CD4-positive, alpha-beta T cell treated with Interferon gamma for 1 hour (primary cell): ENCODE results near the gene ZNF521.

Source experiments
- DNase-seq: peaks from one replicate; pipeline ENCODE4 v3.0.0-alpha.2; 2020

The ZNF521 gene

DNA sequence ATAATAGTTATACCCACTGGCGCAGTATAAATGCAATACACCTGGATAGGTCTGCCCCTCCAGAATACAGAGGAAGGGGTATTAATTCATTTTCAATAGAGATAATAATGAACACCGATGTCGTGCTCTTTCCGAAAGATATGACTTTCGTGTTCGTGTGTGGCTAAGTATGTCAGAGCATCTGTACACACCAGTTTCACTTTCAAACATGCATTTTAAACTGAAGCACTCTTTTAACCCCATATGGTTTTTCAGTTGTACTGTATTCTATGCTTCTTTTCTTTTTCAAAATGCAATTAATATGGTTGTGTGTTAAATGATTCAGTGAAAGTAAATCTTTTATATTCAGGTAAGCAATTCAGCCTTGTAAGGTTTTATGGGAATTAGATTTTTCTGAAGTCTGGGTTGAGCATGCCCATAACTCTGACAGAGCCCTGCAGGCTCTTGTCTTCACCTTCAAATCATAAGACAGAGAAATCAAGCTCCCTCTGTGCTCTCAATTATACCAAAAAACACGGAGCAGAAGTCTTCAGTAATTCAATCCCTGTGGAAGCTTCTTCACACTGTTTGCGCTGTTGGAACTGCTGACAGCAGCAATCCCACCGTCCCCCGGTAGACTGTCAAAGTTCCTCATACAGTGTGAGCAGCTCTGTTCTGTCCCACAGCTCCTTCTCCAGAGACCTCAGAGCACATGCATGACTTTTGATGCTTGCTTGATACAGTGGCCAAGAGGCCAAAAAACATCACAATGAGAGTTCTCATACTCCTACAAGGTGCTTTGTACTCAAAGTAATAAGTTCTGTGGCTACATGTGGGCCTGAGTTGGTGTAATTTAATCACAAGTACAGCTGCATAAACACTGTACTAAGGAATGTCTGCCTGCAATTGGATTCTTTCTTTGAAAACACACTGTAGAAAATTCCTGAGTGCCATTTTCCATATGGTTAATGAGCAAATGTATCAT lies 186.8 kb downstream of the ZNF521 start:
- no peak for DNase-seq

DNA sequence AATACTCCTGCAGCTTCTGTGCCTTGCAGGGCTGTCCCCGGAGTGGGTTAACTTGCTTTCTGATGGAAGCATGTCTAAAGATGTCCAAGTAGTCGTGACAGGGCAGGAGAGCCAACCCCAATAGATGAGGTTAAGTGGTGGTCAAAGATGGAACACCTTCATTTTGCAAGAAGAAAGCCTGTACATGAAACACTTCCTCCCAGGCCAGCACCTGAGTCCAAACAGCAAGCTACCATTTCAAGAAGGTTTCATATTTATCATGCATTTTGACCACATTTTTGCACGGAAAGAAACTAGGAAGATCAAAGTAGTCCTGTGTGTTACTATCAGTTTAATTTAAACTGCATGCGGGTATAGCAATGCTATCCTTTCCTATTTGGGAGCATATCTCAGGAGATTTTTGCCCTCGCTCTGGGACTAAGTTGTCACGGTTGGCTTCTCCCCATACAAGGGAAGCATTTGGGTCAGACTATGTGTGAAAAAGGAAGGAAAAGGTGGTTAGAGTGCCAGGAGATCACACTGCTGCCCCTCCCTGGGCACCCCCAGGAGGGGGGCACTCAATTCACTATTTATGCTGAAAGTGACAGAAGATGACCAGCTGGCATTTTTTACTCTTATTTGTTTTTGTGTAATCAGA lies 187.6 kb downstream of the ZNF521 start:
- no peak for DNase-seq

DNA sequence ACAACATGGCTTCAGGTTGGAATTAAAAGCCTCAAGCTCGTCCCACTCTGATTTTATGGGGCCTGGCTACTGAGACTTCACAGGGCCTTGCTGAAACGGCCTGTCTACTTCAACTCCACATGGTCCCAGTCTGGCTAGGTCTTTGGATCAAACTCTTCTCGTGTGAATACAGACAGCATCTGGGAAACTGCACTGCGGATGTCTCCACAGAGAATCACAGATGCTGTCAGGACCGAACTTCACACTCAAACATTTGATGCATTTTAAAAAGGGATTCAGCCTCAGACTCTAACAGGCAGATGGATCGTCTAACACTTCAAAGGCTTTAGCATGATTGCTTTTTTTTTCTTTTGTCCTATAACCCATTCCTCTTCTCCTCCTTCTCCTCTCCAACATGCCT lies 198.5 kb downstream of the ZNF521 start:
- no peak for DNase-seq

DNA sequence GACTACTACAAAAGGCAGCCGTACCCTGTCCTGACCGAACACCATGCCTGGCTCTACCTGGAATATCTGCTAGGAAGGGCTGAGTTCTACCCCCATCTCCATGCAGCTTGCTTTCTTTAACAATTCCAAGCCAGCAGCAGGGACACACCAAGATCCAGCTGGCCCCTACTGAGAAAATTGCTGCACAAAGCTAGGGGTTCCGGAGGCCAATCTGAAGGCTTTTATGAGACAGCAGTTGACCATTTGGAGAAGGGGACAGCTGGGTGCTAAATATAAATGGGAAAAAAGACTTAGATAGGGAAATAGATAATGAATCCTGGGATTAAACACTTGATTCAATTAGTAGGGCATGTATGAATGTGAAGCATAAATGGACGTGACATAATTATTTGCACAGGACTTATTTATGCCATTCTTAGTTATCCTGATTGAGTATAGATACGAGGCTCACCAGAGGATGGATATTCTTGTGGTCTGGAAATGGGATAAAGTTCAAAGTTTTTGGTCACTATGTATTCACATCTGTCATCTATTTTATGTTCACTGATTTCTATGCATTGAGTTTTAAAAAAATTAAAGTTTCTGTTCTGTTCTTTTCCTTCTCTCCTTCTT lies 204.0 kb downstream of the ZNF521 start:
- DNase-seq: no peak

DNA sequence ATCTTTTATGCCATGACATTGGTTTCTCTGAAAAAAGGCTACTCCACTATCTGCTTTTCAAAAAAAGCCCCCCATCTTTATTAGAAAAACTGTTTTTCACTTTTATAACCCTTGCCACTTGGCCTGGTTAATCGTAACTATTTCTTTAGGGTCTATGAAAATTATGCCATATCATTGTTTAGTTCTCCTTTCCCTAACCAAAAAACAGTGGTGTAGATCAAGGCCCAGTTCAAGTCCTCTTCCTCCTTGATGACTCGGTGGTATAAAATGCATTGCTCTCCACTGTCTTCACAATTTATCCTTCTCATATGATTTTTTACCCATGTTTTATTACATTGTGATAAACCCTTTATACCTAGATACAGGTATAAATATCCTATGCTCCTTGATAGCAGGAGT lies 205.5 kb downstream of the ZNF521 start:
- no peak for DNase-seq

DNA sequence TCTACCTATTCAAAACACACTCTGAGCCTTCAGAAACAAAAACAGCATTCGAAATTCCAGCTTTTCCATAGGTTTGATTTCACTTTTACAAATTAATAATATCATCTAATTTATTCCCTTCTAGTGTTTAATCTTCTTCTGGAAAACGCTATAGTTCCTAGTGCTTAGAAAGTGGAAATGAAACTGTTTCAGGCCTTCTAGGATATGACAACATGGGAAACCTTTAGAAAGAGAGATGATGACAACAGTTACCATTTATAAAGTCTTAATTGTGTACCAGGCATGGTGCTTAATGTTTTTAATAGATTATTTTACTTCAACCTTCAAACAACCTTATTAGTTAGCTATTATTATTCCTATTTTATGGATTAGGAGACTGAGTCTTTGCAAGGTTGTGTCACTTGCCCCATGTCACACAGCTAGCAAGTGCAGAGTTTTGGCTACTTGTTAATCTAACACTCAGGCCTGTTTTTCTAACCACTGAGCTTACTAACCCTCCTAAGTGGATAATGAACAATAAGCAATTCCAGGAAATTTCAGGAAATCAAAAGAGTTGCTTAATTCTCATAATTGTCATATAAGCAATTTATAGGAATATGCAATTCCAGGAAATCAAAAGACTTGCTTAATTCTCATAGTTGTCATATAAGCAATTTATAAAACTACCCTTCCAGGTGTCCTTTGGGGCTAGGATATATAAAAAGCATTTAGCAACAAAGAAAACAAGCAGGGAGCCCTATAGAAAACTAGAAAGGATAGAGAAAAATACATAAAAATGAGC lies 206.0 kb downstream of the ZNF521 start:
- no peak for DNase-seq

DNA sequence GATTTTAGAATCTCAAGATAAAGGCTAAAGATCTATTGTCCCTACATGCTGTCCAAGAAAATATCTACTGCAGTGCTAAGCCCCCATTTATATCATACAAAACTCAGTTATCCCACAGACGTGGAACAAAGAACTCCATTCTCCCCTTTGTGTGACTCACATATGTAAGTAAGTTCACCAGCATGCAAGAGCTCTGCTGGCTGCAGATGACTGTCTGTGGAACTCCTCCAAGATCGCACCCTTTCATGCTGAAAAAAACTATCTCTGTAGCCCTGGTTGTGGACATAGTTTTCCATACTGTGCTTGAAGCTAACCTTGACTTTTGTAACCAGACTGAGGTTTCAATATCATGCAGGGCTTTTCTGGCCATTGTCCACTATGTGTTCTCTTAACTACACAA lies 207.1 kb downstream of the ZNF521 start:
- DNase-seq: no peak

DNA sequence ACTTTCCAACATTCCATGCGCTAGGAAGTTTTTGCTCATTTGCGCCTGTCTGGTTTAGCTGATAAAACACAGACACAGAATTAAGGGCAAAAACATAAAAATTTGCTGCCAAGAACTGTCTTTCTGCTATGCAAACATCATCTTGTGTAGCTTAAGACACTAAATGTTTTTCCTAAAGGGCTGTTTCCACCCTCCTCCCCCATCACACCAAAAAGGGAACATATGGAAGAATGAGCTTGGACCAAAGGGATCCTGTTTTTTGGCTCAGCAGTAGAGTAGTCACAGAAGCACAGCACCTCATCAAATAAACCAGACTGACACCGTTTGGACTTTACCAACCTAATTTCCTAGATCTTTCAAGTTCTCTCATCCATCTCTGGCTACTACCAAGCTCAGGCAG lies 210.1 kb downstream of the ZNF521 start:
- DNase-seq: no peak

DNA sequence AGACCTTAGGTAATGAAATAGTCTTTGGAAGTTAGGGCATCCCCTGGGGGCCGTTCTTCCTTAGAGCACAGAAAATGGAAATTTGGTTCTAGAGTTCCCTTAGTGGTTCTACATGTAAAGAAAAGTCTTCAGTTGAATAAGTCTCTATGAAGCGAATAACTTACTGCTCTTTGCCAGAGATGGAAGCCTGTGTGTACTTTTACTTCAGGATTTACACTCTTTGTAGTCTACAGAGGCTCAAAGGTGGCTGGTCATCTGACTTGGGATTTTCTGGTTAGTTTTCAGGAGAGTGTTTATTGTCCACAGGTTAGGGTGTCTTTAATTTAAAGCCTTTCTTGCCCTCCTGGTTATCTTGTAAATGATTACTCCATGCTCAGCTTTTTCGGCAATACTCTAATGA lies 210.6 kb downstream of the ZNF521 start:
- no peak for DNase-seq

DNA sequence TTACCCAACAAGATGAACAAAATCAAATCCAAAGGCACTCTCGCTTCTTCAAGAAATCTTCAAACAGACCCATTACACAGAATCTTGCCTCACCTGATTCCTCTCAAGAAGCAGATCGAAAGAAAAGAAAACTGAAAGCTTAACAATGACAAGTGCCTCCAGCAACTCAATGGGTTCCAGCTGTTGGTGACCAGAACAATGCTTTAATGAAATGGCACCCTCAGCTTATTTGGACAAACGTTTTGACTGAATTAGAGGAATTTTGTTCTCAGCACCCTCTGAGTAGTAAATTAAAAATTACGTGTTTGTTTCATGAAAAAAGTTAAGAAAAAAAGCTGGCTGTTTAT lies 211.0 kb downstream of the ZNF521 start:
- no peak for DNase-seq

DNA sequence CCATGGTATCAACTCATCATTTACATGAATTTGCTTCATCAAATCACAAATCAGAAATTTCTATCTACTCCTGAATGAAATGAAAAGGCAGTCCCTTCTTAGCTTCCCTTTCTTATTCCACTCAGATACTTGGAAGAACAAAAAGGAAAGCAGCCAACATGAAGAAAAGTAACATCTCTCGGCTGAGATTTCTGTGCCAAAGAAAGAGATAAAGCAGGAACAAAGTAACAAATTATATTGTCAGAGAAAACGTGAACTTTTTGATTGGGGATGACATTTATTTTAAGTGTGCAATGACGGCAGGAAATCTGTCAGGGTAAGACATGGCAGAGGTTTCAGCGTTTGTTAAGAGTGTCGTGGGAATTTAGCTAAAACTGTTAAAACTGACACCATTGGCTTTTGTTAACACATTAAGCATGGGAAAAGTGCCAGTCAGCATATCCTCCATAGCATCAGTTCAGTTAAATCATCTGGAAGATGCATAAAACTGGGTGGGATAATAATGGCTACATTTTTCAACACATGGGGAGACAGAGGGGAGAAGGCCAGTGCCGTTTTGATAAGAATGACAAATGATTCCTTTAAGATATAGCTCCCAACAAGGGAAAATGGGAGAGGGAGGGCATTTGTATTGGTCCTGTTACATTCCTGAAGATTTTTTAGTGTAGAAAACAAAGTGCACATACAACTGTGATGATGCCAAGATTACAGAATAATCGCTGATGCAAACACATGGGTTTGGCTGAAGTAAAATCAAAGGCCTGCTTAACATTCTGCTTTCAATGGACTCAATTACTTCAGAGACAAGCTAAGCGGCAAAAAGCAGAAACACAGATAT lies 211.6 kb downstream of the ZNF521 start:
- DNase-seq: no peak

DNA sequence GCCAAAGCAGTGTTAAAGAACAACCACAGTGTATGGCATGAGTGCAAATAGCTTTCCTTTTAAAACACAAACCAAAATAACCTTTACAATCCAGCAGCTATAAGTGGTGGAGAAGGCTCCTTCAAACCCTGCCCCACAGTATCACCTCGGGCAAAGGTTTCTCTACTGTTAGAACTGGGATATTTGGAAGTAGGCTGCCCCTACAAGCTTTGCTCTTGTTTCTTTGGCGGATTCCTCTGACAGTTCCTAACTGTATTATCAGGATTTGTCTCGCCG lies 214.8 kb downstream of the ZNF521 start:
- DNase-seq: no peak

DNA sequence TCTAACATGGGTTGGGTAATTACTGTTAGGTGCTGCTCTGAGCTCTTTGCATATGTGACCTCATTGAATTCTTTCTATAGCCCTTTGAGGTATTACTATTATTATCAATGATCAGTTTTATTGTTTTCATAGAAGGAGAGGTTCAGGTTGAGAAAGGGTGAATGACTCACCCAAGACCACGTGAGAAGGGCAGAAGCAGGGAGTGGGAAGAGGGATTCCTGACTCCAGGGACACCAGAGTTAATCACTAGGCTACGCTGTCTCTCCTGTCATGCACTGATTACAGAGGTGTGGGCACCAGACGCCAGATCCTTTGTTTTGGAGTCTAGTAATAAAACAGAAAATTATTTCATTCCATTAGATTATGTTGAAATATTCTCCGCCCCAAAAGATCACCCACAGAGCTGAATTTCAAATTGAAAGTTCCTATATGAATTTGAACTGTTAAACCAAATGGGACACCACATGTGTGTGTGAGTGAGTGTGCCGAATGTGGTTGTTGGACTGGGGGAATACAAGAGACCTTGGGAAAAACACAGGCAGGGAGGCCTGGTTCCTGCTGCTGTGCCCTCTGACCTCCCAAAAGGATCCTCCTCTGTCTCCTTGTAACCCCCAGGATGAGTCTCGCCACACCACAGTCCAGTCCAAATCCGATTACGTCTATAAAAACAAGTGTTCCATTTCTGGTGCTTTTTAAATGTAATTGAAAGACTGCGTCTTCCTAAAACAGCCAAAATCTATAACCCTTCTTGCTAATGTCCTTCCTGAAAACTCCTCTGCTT lies 215.4 kb downstream of the ZNF521 start:
- DNase-seq: no peak

DNA sequence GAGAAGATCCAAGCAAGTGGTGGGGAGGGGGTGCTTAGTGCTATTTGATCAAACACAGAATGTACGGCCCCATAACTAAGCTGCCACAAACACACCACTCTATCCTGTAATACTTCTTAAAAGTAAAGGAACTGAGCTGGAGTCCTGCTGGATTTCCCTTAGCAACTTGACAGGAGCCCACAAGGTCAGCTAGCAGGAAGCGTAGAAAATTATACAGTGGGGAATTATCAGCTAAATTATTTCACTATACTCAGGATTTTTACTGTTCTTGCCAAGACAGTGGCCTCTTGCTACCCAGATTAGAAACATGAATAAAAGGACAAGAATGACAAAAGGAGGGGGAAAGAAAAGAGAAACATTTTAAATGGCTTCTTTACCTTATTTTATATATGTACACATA lies 217.1 kb downstream of the ZNF521 start:
- no peak for DNase-seq

DNA sequence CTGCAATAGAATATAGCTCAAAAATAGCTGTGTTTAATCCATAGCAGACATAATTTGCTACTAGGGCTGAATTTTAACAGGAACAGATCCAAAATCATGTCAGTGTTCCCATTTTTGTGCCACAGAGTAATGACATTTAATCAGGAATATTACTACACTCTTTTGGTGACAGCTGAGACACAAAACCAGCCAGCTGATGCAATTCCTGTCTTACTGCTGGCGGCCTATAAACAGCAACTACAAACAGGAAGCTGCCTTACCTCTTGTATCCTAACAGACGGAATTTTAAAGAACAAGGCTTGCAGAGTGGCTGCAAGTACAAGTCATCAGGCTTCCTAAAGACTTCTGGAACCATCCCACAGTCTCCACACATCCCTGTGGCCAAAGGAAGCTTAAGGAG lies 218.1 kb downstream of the ZNF521 start:
- DNase-seq: no peak

DNA sequence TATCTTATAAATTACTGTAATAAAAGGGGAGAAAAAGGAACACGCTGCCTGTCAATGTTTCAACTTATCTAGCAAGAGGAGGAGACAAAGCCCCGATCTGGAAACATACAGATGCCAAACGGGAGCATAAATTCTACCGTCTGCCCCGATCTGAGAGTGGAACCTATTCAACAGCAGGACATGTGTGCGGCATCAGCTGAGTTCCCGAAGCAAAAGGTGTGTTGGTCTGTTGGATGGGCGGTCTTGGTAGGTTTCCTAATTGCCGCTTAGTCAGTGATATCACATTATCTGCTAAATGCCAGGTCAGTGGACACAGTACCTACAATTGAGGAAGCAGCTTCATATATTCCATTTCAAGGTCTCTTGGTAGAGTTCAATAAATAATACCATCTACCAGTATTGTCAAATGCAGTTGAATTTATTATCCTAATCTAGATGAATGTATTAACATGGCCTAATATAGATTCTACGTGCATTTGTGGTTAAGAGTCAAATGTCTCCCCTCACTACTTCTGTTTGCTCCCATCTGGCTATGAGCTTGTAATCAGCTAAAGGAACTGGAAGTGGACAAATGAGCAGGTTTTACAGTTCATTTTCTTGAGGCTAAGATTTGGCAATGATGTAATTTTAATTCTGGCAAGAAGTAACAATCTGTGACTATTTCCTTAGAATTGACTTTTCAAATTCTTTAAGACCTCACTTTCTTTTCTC lies 219.0 kb downstream of the ZNF521 start:
- DNase-seq: no peak

DNA sequence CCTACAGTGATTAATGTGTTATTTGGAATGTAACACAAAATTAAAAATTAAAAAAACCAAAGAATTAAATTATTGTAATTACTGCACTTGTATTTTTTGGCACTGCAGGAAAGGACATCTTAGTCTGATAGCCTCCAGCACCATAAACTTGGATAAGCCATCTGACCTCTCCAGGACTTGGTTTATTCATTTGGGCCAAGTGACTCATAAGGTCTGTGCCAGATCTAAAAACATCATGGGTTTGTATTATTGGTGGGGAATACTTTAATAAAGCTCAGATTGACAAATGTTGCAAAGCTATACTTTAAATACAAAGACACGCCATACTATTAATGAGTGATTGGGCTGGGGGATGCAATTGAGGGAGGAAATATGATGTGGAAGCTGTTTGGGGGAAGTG lies 225.2 kb downstream of the ZNF521 start:
- DNase-seq: no peak

DNA sequence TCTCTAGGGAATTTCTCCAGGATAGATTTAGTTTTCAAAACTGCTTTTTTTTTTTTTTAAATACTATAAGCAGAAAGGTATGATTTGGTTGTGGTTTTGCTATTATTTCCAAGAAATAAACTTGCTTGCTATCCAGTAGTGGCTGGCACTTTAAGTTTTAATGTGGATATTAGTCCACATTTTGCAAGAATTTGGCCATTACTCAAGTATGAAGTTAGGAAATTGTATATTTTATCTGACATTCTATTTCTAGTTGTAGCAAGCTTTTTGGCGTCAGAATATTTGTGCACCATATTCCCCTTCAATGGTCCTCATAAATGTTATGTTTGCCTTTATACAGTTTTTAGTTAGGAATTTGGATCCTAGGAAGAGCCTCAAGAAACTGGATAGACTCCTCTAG lies 226.3 kb downstream of the ZNF521 start:
- no peak for DNase-seq

DNA sequence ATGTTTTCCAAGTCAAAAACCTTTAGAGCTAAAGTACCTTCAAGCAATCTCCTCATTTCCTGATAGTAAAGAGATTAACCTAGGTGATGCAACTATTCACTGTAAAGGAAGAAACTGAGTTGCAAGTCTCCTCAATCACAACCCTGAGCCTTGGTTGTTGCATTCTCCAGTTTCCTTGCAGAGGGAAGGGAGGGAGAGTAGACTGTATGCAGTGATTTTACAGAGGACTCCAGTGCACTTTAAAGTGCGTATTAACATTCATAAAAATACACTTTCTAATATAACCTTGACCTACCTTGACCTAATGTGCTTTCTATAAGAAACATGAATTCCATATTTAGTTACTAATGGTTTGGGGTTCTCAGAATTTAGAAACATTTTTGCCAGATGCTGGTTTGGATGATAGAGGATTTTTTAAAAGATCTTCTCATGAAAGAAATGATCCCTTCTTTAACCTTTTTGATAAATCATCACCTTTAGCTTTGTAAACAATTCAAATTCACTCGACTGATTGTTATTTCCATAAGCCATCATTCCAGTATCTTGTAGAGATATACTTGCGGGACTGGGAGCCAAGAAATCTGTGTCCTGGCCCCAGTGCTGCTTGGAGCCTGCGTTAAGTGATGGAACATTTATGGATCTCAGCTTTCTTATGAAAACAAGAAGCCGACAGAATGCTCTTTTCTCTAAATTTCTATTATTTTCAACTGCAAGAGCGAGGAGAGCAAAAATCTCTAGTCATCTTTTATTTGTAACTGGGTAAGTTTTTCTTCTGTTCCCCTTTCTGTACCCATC lies 228.3 kb downstream of the ZNF521 start:
- no peak for DNase-seq

DNA sequence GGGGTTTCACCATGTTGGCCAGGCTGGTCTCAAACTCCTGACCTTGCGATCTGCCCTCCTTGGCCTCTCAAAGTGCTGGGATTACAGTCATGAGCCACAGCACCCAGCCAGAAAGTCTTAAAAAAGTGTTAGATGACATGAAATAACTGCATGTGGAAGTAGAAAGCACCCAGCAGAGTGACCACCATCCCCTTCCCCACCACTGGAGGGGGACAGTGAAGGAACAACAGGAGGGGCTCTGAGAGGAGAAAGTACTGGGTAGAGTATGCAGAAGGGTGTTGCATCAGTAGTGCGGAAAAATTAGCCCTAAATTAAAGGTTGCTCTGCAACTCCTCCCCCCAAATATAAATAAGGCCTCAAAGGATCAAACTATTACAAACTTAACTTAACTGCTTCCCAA lies 230.5 kb downstream of the ZNF521 start:
- DNase-seq: no peak
